PC-3 (cell line): ENCODE results near the gene CCNB3. TPM values are rescaled to one million over a fixed set of nuclear protein-coding genes. Genes with fewer than 3 reads are reported as not detected.

Source experiments
- ATAC-seq: fragments of 200-7000 bp; cut with Tn5 transposase; 2 replicates; pipeline ENCODE4 v1.9.1; 2020; ENCODE audit warnings: mild to moderate bottlenecking, moderate library complexity
- BruUV-seq: library from RNA; stranded (reverse); fragments of 400-500 nt; replicated peaks from 2 replicates; lab custom pipeline; 2021; lab: Mats Ljungman, UMichigan
- CTCF ChIA-PET: fragments of 300-600 bp; sonication (Branson Sonifier 250); formaldehyde crosslinking; loops from one replicate; lab custom pipeline; 2022; ENCODE audit warnings: antibody characterized with exemption; lab: Charles Lee
- POLR2A ChIA-PET: fragments of 300-600 bp; sonication (Branson Sonifier 250); formaldehyde crosslinking; loops from one replicate; lab custom pipeline; 2022; ENCODE audit warnings: antibody characterized with exemption; ENCODE audit not compliant: unreplicated experiment; lab: Charles Lee
- DNase-seq: peaks from one replicate; pipeline ENCODE4 v3.0.0-alpha.2; 2015
- H2AFZ ChIP-seq: fragments of 300-600 bp; sonication (generic); 2 replicates; pipeline ENCODE4 v1.6.0; 2016; ENCODE audit warnings: antibody characterized with exemption, low read length
- H3F3A ChIP-seq: fragments of 300-600 bp; sonication (generic); one replicate; pipeline ENCODE4 v1.6.0; 2017; ENCODE audit warnings: antibody characterized with exemption, low read length, control low read depth, mild to moderate bottlenecking; ENCODE audit not compliant: unreplicated experiment
- H3K27ac ChIP-seq: fragments of 300-600 bp; sonication (generic); 2 replicates; pipeline ENCODE4 v1.5.1; 2016; ENCODE audit warnings: mild to moderate bottlenecking, low read length
- H3K27me3 ChIP-seq: fragments of 300-600 bp; sonication (generic); 2 replicates; pipeline ENCODE4 v1.6.1; 2016; ENCODE audit warnings: low read length, mixed read lengths
- H3K36me3 ChIP-seq: fragments of 300-600 bp; sonication (generic); 2 replicates; pipeline ENCODE4 v1.6.1; 2016; ENCODE audit warnings: low read depth, mixed run types, low read length, mixed read lengths
- H3K4me1 ChIP-seq: fragments of 300-600 bp; sonication (generic); 2 replicates; pipeline ENCODE4 v1.5.1; 2016; ENCODE audit warnings: low read length; ENCODE audit not compliant: insufficient read depth
- H3K4me2 ChIP-seq: fragments of 300-600 bp; sonication (generic); 2 replicates; pipeline ENCODE4 v1.6.0; 2016; ENCODE audit warnings: low read length
- H3K4me3 ChIP-seq: fragments of 300-600 bp; sonication (generic); 2 replicates; pipeline ENCODE4 v1.5.1; 2016; ENCODE audit warnings: mild to moderate bottlenecking, low read length, mixed read lengths
- H3K79me2 ChIP-seq: fragments of 300-600 bp; sonication (generic); 2 replicates; pipeline ENCODE4 v1.6.1; 2017; ENCODE audit warnings: low read length, mixed read lengths
- H3K9ac ChIP-seq: fragments of 300-600 bp; sonication (generic); 2 replicates; pipeline ENCODE4 v1.6.0; 2016; ENCODE audit warnings: mild to moderate bottlenecking, low read length
- H3K9me2 ChIP-seq: fragments of 300-600 bp; sonication (generic); replicated peaks from 2 replicates; pipeline ENCODE4 v1.6.1; 2016; ENCODE audit warnings: mixed run types, low read length, mixed read lengths
- H3K9me3 ChIP-seq: fragments of 300-600 bp; sonication (generic); 2 replicates; pipeline ENCODE4 v1.6.1; 2016; ENCODE audit warnings: low read length, mixed read lengths
- H4K20me1 ChIP-seq: fragments of 300-600 bp; sonication (generic); 2 replicates; pipeline ENCODE4 v1.6.1; 2016; ENCODE audit warnings: low read length, mixed read lengths
- CTCF ChIP-seq: fragments of 300-600 bp; sonication (generic); conservative IDR thresholded peaks from 2 replicates; pipeline ENCODE4 v1.5.1; 2017; ENCODE audit warnings: antibody characterized with exemption, low read depth, mild to moderate bottlenecking, low read length
- EZH2 ChIP-seq: fragments of 300-600 bp; sonication (generic); IDR thresholded peaks from one replicate; pipeline ENCODE4 v1.6.1; 2017; ENCODE audit warnings: antibody characterized with exemption, mild to moderate bottlenecking, low read length; ENCODE audit not compliant: unreplicated experiment
- EZH2phosphoT487 ChIP-seq: fragments of 300-600 bp; sonication (generic); IDR thresholded peaks from 2 replicates; pipeline ENCODE4 v1.6.1; 2018; ENCODE audit warnings: mild to moderate bottlenecking, antibody characterized with exemption, low read length, borderline replicate concordance
- intact Hi-C: fragments of 100-400 bp; cut with micrococcal nuclease; formaldehyde crosslinking; loops from 2 replicates; pipeline ENCODE4 v1.9.0; 2023
- total RNA-seq: library from RNA; depleted of rRNA; stranded (reverse); fragments of >200 nt; gene quantifications from 2 replicates; pipeline ENCODE4 v1.2.3, GENCODE V29; 2014

Gene CCNB3
- total RNA-seq, 1 experiment from 2014 or later: 0.33 TPM

GRCh38 chrX:50206753-50207152 lies 2.2 kb downstream of the CCNB3 start:
- Histone ChIP-seq H3K4me3 (no peak overlapping the region), H3K4me2 (no peak overlapping the region), H3K27me3 (no peaks in the 10 kb centered on the region), H3K36me3 (no peaks in the 10 kb centered on the region), H2AFZ (no peak overlapping the region), H3K9ac (no peak overlapping the region), H3K79me2 (no peaks in the 10 kb centered on the region), H3K27ac (no peak overlapping the region), H4K20me1 (no peaks in the 10 kb centered on the region), H3K9me2 (no peaks in the 10 kb centered on the region), H3K4me1 (peaks cover 15% of the 10 kb centered on the region), H3F3A (no peaks in the 10 kb centered on the region), H3K9me3 (no peaks in the 10 kb centered on the region)
- POLR2A ChIA-PET: no interaction called here
- BruUV-seq: no TSS peak
- DNase-seq: no peak
- CTCF ChIA-PET: no interaction called here
- intact Hi-C loops: no loop called here
- ATAC-seq: no peak
- TF ChIP-seq CTCF (no peak), EZH2phosphoT487 (no peak), EZH2 (no peak)

- intact Hi-C loops: no loop called here
- ATAC-seq (no peak), DNase-seq (peak; percentile 22)
- no peaks in the 10 kb centered on the region for H3K36me3 ChIP-seq
- H2AFZ ChIP-seq: no peak overlapping the region
- POLR2A ChIA-PET: no interaction called here
- H3K4me3 ChIP-seq: no peak overlapping the region
- no peak overlapping the region for H3K4me2 ChIP-seq
- H3K9me2 ChIP-seq: no peaks in the 10 kb centered on the region
- TF ChIP-seq EZH2phosphoT487 (no peak), CTCF (peak; percentile 37; the same call in 1 of the 2 replicates), EZH2 (no peak)
- no peaks in the 10 kb centered on the region for H3F3A ChIP-seq
- no peaks in the 10 kb centered on the region for H3K9me3 ChIP-seq
- no peak overlapping the region for H3K9ac ChIP-seq
- BruUV-seq: no TSS peak
- no peaks in the 10 kb centered on the region for H4K20me1 ChIP-seq
- no peaks in the 10 kb centered on the region for H3K79me2 ChIP-seq
- no peaks in the 10 kb centered on the region for H3K27me3 ChIP-seq
- CTCF ChIA-PET: no interaction called here
- no peak overlapping the region for H3K27ac ChIP-seq
- no peaks in the 10 kb centered on the region for H3K4me1 ChIP-seq
These were observed 6.9 kb downstream of the CCNB3 start for GRCh38 chrX:50211510-50211909.

- ATAC-seq (no peak), DNase-seq (no peak)
- no peak overlapping the region for H3K4me2 ChIP-seq
- no peak for TF ChIP-seq CTCF
- TF ChIP-seq EZH2phosphoT487: no peak
- TF ChIP-seq EZH2: no peak
- intact Hi-C loops: no loop called here
- no peak overlapping the region for H2AFZ ChIP-seq
- no peaks in the 10 kb centered on the region for H4K20me1 ChIP-seq
- POLR2A ChIA-PET: no interaction called here
- no peaks in the 10 kb centered on the region for H3F3A ChIP-seq
- no peaks in the 10 kb centered on the region for H3K9me3 ChIP-seq
- BruUV-seq: no TSS peak
- no peaks in the 10 kb centered on the region for H3K36me3 ChIP-seq
- H3K4me1 ChIP-seq: no peaks in the 10 kb centered on the region
- no peaks in the 10 kb centered on the region for H3K9me2 ChIP-seq
- H3K9ac ChIP-seq: no peak overlapping the region
- no peaks in the 10 kb centered on the region for H3K27me3 ChIP-seq
- H3K27ac ChIP-seq: no peak overlapping the region
- H3K79me2 ChIP-seq: no peaks in the 10 kb centered on the region
- CTCF ChIA-PET: no interaction called here
- no peak overlapping the region for H3K4me3 ChIP-seq
These were observed 76.7 kb downstream of the CCNB3 start for GRCh38 chrX:50281253-50281652.
